Astrocyte (in vitro differentiated cells and primary cell): Measurements from ENCODE around the gene PYDC2. TPM values are rescaled to one million over a fixed set of nuclear protein-coding genes. Genes with fewer than 3 reads are reported as not detected.

Experiments used
- DNase-seq: peaks from one replicate; pipeline ENCODE4 v3.0.0-alpha.2; 2010; ENCODE audit warnings: low read depth
- FAIRE-seq: peaks from 2 replicates; lab custom pipeline; 2011; peaks lifted over from hg19 to GRCh38; lab: Jason Lieb, UNC
- H2AFZ ChIP-seq: 2 replicates; pipeline ENCODE4 v1.6.0; 2012; ENCODE audit warnings: low read depth, low read length, inconsistent platforms
- H3K27ac ChIP-seq: 2 replicates; pipeline ENCODE4 v1.5.1; 2011; ENCODE audit warnings: low read depth, low read length, inconsistent platforms
- H3K27me3 ChIP-seq: 2 replicates; pipeline ENCODE4 v1.6.0; 2011; ENCODE audit warnings: low read length, inconsistent platforms; ENCODE audit not compliant: insufficient read depth
- H3K36me3 ChIP-seq: 2 replicates; pipeline ENCODE4 v1.5.1; 2011; ENCODE audit warnings: low read length, inconsistent platforms; ENCODE audit not compliant: insufficient read depth
- H3K4me1 ChIP-seq: 2 replicates; pipeline ENCODE4 v1.5.1; 2011; ENCODE audit warnings: low read length, inconsistent platforms; ENCODE audit not compliant: insufficient read depth
- H3K4me2 ChIP-seq: 2 replicates; pipeline ENCODE4 v1.6.0; 2012; ENCODE audit warnings: low read length, inconsistent platforms
- H3K4me3 ChIP-seq: 2 replicates; pipeline ENCODE4 v1.5.1; 2011; ENCODE audit warnings: low read depth, mild to moderate bottlenecking, low read length, inconsistent platforms; ENCODE audit not compliant: insufficient read depth
- H3K79me2 ChIP-seq: 2 replicates; pipeline ENCODE4 v1.6.0; 2012; ENCODE audit warnings: mild to moderate bottlenecking, low read length, inconsistent platforms; ENCODE audit not compliant: insufficient read depth
- H3K9ac ChIP-seq: 2 replicates; pipeline ENCODE4 v1.6.0; 2012; ENCODE audit warnings: mild to moderate bottlenecking, low read length, inconsistent platforms
- H3K9me3 ChIP-seq: 2 replicates; pipeline ENCODE4 v1.5.1; 2012; ENCODE audit warnings: low read depth, mild to moderate bottlenecking, low read length, inconsistent platforms; ENCODE audit not compliant: insufficient read depth
- H4K20me1 ChIP-seq: 2 replicates; pipeline ENCODE4 v1.6.0; 2012; ENCODE audit warnings: low read length, inconsistent platforms; ENCODE audit not compliant: insufficient read depth
- H3K27ac Mint-ChIP-seq: one replicate; pipeline ENCODE4 v1.8.0; 2021; ENCODE audit warnings: mild to moderate bottlenecking, mixed read lengths; ENCODE audit not compliant: unreplicated experiment
- H3K27me3 Mint-ChIP-seq: one replicate; pipeline ENCODE4 v1.8.0; 2021; ENCODE audit warnings: low read depth, mixed read lengths; ENCODE audit not compliant: unreplicated experiment
- H3K36me3 Mint-ChIP-seq: one replicate; pipeline ENCODE4 v1.8.0; 2021; ENCODE audit warnings: low read depth, mixed read lengths; ENCODE audit not compliant: unreplicated experiment
- H3K4me1 Mint-ChIP-seq: one replicate; pipeline ENCODE4 v1.8.0; 2021; ENCODE audit warnings: low read depth, mixed read lengths; ENCODE audit not compliant: unreplicated experiment
- H3K4me3 Mint-ChIP-seq: one replicate; pipeline ENCODE4 v1.8.0; 2021; ENCODE audit warnings: mild to moderate bottlenecking, moderate library complexity, mixed read lengths; ENCODE audit not compliant: unreplicated experiment
- H3K9me3 Mint-ChIP-seq: one replicate; pipeline ENCODE4 v1.8.0; 2021; ENCODE audit warnings: mild to moderate bottlenecking, mixed read lengths; ENCODE audit not compliant: unreplicated experiment
- EZH2 ChIP-seq: IDR thresholded peaks from 2 replicates; pipeline ENCODE4 v1.6.1; 2012; ENCODE audit warnings: mild to moderate bottlenecking, low read length, inconsistent platforms; ENCODE audit not compliant: insufficient read depth
- total RNA-seq: library from RNA; stranded (reverse); gene quantifications from 2 replicates; pipeline ENCODE4 v1.2.1, GENCODE V29; 2021
- TF ChIP-seq, protein P1 (sequence below): IDR thresholded peaks from 2 replicates; pipeline ENCODE4 v1.5.1; 2011; ENCODE audit warnings: low read depth, mild to moderate bottlenecking, inconsistent platforms, low read length, moderate library complexity; ENCODE audit not compliant: insufficient read depth

PYDC2 gene
- total RNA-seq, 1 donor from 2014 or later = not detected

DNA sequence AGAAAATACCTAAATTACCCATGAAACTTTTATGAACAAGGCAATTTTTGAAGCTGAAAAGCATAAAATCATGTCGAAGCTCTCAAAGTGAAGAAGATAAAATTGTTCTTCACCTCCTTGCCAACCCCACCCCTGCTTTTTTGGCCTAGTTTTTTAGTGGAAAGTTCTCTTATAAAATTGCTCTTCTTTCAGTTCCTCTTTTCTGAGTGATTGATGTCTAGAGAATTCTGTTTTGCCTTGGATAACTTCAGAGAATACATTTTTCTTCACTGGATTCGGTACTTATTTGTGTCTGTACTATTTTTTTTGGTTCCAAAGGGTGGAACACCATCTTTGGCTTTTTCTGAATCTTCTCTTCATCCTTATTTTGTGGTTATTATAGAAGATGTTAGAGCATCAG is 25.0 kb upstream of the PYDC2 start:
- Mint-ChIP-seq H3K27ac (no peak overlapping the region), H3K36me3 (no peaks in the 10 kb centered on the region), H3K9me3 (peaks cover 1% of the 10 kb centered on the region), H3K27me3 (peaks cover 4% of the 10 kb centered on the region), H3K4me1 (no peaks in the 10 kb centered on the region), H3K4me3 (no peak overlapping the region)
- DNase-seq (no peak), FAIRE-seq (no peak)
- Histone ChIP-seq H3K4me1 (no peaks in the 10 kb centered on the region), H3K4me3 (no peak overlapping the region), H3K27me3 (no peaks in the 10 kb centered on the region), H3K79me2 (no peaks in the 10 kb centered on the region), H3K36me3 (no peaks in the 10 kb centered on the region), H2AFZ (no peak overlapping the region), H4K20me1 (no peaks in the 10 kb centered on the region), H3K27ac (no peak overlapping the region), H3K9me3 (no peaks in the 10 kb centered on the region), H3K4me2 (no peak overlapping the region), H3K9ac (no peak overlapping the region)
- TF ChIP-seq, protein P1, sequence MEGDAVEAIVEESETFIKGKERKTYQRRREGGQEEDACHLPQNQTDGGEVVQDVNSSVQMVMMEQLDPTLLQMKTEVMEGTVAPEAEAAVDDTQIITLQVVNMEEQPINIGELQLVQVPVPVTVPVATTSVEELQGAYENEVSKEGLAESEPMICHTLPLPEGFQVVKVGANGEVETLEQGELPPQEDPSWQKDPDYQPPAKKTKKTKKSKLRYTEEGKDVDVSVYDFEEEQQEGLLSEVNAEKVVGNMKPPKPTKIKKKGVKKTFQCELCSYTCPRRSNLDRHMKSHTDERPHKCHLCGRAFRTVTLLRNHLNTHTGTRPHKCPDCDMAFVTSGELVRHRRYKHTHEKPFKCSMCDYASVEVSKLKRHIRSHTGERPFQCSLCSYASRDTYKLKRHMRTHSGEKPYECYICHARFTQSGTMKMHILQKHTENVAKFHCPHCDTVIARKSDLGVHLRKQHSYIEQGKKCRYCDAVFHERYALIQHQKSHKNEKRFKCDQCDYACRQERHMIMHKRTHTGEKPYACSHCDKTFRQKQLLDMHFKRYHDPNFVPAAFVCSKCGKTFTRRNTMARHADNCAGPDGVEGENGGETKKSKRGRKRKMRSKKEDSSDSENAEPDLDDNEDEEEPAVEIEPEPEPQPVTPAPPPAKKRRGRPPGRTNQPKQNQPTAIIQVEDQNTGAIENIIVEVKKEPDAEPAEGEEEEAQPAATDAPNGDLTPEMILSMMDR = no peak
- no peak for TF ChIP-seq EZH2

GRCh38 chr3:191438150-191438814 is 22.7 kb upstream of the PYDC2 start:
- H3K4me3 Mint-ChIP-seq = no peak overlapping the region
- FAIRE-seq (no peak), DNase-seq (no peak)
- H4K20me1 ChIP-seq = no peaks in the 10 kb centered on the region
- H3K27ac ChIP-seq = no peak overlapping the region
- no peaks in the 10 kb centered on the region for H3K36me3 Mint-ChIP-seq
- H3K9me3 Mint-ChIP-seq = no peaks in the 10 kb centered on the region
- no peaks in the 10 kb centered on the region for H3K4me1 ChIP-seq
- no peaks in the 10 kb centered on the region for H3K36me3 ChIP-seq
- no peaks in the 10 kb centered on the region for H3K9me3 ChIP-seq
- no peak overlapping the region for H3K9ac ChIP-seq
- peaks cover 4% of the 10 kb centered on the region for H3K27me3 Mint-ChIP-seq
- H3K27ac Mint-ChIP-seq = no peak overlapping the region
- TF ChIP-seq, protein P1 = no peak
- no peak for TF ChIP-seq EZH2
- no peaks in the 10 kb centered on the region for H3K79me2 ChIP-seq
- H3K4me2 ChIP-seq = no peak overlapping the region
- no peaks in the 10 kb centered on the region for H3K4me1 Mint-ChIP-seq
- no peak overlapping the region for H2AFZ ChIP-seq
- H3K4me3 ChIP-seq = no peak overlapping the region
- no peaks in the 10 kb centered on the region for H3K27me3 ChIP-seq

DNA sequence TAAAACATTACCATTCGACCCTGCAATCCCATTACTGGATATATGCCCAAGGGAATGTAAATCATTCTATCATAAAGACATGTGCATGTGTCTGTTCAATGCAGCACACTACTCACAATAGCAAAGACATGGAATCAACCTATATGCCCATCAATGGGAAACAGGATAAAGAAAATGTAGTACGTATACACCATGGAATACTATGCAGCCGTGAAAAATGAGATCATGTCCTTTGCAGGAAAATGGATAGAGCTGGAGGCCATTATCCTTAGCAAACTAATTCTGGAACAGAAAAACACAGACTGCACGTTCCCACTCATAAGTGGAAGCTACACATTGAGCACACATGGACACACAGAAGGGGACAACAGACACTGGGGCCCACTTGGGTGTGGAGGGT is 20.4 kb upstream of the PYDC2 start:
- peaks cover 4% of the 10 kb centered on the region for H3K27me3 Mint-ChIP-seq
- H3K27ac Mint-ChIP-seq = no peak overlapping the region
- FAIRE-seq = no peak

More for the DNA sequence above, 20.4 kb upstream of the PYDC2 start:
- no peak overlapping the region for H2AFZ ChIP-seq
- H4K20me1 ChIP-seq = no peaks in the 10 kb centered on the region
- H3K79me2 ChIP-seq = no peaks in the 10 kb centered on the region
- H3K36me3 ChIP-seq = no peaks in the 10 kb centered on the region
- H3K9me3 Mint-ChIP-seq = no peaks in the 10 kb centered on the region
- no peak overlapping the region for H3K4me3 ChIP-seq
- H3K36me3 Mint-ChIP-seq = no peaks in the 10 kb centered on the region
- H3K4me2 ChIP-seq = no peak overlapping the region
- H3K9ac ChIP-seq = no peak overlapping the region
- no peaks in the 10 kb centered on the region for H3K27me3 ChIP-seq
- DNase-seq = no peak
- H3K27ac ChIP-seq = no peak overlapping the region
- no peaks in the 10 kb centered on the region for H3K9me3 ChIP-seq
- H3K4me1 Mint-ChIP-seq = no peaks in the 10 kb centered on the region
- no peaks in the 10 kb centered on the region for H3K4me1 ChIP-seq
- no peak overlapping the region for H3K4me3 Mint-ChIP-seq
- TF ChIP-seq EZH2 = no peak
- TF ChIP-seq, protein P1 = no peak
